Stimulated activated CD4-positive, alpha-beta T cell treated with anti-CD3 and anti-CD28 coated beads, Interleukin-12 subunit alpha, Interleukin-12 subunit beta, amount 100 ng/mL, for 4 hours (primary cell): ENCODE data around the gene DDIT4.
A peak's percentile ranks its signal among the peaks of the same experiment; 100 is the strongest.
"Not testable (repeated sequence)": the region's sequence is repeated elsewhere in the genome, so short reads cannot be mapped to it uniquely, and the experiment has no call there.

Source experiments
- DNase-seq: peaks from one replicate; pipeline ENCODE4 v3.0.0-alpha.2; 2020

The DDIT4 gene

DNA sequence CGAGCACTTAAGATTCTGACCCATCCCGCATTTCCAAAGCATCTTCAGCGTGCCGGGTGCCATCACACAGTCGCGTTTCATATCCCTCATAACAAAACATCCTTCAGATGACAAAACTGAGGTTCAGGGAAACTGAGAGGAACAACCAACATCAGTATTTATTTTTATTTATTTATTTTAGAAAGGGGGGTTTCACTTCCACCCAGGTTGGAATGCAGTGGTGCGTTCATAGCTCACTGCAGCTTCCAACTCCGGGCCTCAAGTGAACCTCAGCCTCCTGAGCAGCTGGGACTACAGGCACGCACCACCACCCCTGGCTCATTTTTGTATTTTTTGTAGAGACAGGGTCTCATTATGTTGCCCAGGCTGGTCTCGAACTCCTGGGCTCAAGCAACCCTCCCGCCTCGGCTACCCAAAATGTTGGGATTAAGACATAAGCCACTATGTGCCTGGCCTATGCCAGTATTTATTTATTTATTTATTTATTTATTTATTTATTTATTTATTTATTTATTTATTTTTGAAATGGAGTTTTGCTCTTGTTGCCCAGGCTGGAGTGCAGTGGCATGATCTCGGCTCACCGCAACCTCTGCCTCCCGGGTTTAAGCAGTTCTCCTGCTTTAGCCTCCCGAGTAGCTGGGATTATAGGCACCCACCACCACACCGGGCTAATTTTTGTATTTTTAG lies 24.4 kb upstream of the DDIT4 start:
- DNase-seq: not testable (repeated sequence)

DNA sequence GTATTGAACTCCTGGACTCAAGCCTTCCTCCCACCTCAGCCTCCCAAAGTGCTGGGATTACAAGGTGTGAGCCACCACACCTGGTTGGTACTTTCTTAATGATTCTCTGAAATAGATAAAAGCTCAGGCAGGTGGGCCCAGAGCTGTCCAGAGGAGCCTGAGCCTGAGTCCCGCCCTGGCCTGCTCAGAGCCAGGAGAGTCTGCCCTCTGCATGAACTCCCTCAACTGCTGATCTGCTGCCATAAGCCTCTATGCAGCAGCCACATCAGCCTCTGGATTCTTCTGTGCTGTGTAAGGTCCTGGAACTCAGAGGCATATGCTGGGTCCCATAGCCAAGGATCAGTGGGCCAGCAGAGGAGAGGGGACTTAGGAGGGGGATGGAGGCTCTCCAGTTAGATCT lies 23.1 kb upstream of the DDIT4 start:
- no peak for DNase-seq

GRCh38 chr10:72251635-72252034 lies 22.1 kb upstream of the DDIT4 start:
- no peak for DNase-seq

DNA sequence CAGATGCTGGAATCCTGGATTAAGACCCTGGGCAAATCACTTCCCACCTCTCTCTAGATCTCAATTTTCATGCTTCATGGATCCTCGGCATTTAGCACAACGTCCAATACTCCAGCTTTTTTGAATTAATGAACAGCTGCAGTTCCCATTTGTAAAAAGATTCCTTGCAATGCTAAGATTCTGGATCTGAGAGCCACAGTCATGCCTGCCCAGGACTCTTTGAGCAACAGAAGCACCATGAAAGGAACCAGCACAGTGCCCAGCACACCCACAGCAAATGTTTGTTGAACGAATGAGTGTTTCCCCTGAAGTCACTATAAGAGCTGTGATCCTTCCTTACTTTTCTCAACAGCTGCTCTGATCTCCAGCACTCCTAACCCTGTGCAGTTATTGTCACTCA lies 20.8 kb upstream of the DDIT4 start:
- no peak for DNase-seq

- no peak for DNase-seq
Observed at GRCh38 chr10:72253578-72253977, 20.1 kb upstream of the DDIT4 start.

GRCh38 chr10:72254813-72255568 lies 18.7 kb upstream of the DDIT4 start:
- no peak for DNase-seq

DNA sequence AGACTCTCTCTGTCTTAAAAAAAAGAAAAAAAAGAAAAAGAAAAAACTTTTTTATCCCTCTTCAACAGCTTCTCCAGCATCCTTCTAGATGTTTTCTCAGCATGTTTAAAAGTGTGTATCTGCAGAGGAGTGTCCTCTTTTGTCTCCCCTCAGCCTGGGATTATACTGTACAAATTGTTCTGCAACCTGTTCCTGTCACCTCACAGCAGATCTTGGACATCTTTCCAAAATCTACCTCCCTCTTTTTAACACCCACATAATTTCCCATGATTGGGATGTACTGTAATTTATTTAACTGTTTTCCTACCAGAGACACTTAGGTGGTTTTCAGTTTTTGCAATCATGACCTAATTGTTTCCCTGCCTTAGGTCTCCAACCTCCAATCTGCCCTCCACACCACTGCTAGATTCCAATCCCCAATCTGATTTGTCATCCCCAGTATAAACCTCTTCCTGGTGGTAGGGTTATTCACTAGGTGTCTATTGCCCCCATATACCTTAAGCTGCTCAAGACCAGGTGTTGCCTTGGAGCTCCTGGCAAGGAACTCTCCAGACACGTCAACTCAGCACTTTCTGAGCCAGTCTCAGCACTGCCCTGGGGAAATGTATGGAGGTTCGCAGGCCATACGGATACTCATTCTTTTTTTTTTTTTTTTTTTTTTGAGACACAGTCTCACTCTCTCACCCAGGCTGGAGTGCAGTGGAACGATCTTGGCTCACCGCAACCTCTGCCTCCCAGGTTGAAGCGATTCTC lies 17.6 kb upstream of the DDIT4 start:
- DNase-seq: no peak

- no peak for DNase-seq
Observed at GRCh38 chr10:72257051-72257892, 16.5 kb upstream of the DDIT4 start.

GRCh38 chr10:72258617-72259016 lies 15.1 kb upstream of the DDIT4 start:
- DNase-seq: no peak

GRCh38 chr10:72259491-72260238 lies 14.1 kb upstream of the DDIT4 start:
- DNase-seq: no peak

DNA sequence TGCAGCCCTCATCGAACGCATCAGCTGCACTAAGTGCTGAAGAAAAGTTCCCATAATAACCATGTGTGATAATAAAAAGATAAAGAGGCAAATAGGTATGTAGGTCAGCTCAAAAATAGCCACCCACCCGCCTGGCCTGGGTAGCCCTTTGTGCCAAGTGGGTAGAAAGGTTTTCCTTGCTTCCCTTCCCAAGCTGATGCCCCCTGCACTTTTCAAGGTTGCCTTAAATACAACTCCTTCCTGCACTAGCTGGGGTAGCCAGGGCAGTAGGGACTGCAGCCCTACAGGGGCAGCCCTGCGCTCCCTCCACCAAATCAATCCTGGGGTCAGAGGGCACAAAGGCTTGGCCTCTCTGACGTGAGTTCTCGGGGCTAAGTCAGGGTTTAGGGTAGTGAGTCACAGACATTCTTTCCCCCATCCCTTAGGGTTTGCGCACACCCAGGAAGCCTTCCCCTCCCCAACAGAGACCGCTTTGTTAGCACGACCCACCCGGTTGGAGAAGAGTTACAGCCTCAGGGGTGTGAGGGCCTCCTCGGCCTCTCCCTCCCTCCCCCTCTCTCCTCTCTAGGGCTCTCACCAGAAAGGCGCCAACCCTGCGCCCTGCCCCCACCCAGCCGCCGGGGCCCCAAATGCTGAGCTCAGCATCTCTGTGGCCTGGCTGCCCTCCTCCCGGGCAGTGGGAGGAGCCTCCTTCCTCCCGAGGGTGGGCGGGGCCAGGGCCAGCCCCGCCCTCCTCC lies 13.3 kb upstream of the DDIT4 start:
- peak; percentile 72 for DNase-seq

DNA sequence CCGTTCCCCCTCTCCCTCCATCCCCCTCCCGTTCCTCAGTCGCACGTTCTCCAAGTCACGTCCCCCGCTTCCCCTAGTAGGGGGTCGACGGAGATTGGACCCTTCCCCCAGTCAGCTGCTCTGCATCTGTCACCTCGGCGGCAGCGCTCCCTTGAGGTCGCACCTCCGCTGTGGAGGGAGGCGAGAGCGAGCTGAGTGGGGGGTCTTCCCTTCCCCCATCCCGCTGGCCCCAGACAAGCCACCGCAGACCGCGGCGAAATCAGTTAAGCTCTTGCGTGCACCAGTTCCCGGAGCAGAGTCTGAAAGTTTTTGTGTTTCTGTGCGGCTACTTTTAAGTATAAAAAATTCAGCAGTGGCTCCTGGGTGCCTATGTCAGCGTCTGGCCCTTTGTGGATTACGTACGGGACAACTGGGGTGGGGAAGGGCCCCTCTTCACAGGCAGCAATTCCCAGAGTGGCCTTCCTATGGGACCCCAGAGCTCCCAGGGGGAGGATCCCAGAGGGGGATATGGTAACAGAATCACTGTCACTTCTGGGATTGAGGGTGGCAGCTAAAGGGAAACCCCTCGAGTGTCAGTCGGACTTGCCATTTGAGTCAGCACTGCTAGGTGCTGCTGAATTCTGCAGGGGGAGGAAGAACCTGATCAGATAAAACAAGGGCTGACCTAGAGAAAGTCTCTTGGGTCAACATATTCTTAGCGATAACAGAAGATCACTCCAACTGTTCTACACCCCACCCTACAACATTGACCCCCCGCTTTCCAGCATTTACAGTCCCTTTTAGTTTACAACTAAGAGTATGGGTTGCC lies 12.5 kb upstream of the DDIT4 start:
- peak; percentile 36 for DNase-seq

GRCh38 chr10:72261784-72262404 lies 11.8 kb upstream of the DDIT4 start:
- DNase-seq: no peak

DNA sequence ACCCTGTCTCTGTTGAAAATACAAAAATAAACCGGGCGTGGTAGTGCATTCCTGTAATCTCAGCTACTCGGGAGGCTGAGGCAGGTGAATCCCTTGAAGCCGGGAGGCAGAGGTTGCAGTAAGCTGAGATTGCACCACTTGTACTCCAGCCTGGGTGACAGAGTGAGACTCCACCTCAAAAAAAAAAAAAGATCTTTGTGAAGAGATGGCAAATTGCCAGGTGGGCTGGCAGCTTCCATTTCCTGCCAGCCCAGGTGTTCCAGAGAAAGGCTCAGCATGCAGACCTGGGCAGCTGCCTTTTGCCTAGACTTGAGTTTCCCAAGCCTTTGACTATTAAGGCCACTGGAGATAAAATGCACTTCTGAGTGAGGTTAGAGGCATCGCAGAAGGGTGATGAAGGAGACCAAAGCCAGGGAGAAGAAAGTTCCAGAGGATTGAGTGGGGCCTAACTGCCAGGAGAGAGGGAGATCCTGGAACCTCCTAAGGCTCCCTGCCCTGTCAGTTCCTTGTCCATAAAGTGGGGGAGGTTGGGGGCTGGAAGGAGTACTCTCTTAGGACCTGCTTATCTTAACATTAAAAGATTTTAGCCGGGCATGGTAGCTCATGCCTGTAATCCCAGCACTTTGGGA lies 10.0 kb upstream of the DDIT4 start:
- DNase-seq: no peak

GRCh38 chr10:72264536-72264935 lies 9.2 kb upstream of the DDIT4 start:
- no peak for DNase-seq

DNA sequence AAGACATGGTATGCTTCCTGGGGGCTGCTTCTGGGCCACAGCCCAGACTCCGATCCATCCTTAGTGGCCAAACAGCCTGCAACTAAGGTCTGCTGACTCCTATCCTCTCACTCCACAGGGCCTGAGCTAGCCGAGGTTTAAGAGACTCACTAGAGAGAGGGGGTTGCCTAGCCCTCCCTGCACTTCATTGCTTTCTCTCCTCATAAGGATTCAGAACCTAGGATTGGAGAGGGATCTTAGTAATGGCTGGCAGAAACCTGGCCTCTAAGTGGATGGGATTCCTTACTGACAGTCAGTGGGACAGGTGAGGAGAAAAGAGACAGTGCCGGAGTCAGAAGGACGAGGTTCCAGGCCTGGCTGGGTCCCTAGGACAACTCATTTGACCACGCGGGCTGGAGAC lies 8.2 kb upstream of the DDIT4 start:
- no peak for DNase-seq

DNA sequence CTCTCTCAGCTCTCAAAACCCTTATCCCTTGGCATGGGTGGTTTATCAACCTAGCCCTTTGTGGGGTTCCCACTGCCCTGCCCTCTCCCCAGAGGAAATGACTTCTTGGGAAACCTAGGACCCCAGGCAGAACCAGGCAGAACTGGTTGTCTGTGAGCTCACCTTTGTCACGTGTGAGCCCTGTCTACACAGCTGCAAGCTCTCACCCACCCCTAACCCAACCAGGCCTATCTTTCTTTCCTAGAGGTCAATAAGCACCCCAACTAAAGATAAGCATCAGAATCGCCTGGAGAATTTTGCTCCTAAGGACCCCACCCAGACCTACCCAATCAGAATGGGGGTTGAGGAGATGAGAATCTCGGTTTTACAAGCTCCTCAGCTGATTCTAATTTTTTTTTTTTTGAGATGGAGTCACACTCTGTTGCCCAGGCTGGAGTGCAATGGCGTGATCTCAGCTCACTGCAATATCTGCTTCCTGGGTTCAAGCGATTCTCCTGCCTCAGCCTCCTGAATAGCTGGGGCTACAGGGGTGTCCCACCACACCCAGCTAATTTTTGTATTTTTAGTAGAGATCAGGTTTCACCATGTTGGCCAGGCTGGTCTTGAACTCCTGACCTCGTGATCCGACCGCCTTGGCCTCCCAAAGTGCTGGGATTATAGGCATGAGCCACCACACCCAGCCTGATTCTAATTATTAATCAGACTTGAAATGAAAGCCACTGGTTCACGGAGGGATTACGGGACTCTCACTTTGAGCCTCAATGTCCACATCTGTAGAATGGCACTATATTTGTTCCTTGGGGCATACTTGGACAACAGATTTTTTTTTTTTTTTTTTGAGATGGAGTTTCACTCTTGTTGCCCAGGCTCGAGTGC lies 7.5 kb upstream of the DDIT4 start:
- DNase-seq: no peak

- DNase-seq: no peak
Observed at GRCh38 chr10:72267381-72267780, 6.3 kb upstream of the DDIT4 start.
